H9 (cell line): ENCODE results near the gene KIAA1328. TPM values are rescaled to one million over a fixed set of nuclear protein-coding genes. Genes with fewer than 3 reads are reported as not detected.

Experiments
- DNase-seq: peaks from one replicate; pipeline ENCODE4 v3.0.0-alpha.2; 2017
- H2AFZ ChIP-seq: one replicate; pipeline ENCODE4 v1.6.1; 2013; ENCODE audit warnings: mild to moderate bottlenecking, low read length, control low read depth, moderate library complexity
- H2AK5ac ChIP-seq: 2 replicates; pipeline ENCODE4 v1.6.1; 2013; ENCODE audit warnings: low read length, control low read depth, mixed read lengths; ENCODE audit not compliant: insufficient read length
- H2BK120ac ChIP-seq: one replicate; pipeline ENCODE4 v1.6.1; 2013; ENCODE audit warnings: low read depth, mild to moderate bottlenecking, low read length, control low read depth, inconsistent platforms; ENCODE audit not compliant: poor library complexity, severe bottlenecking
- H2BK12ac ChIP-seq: 2 replicates; pipeline ENCODE4 v1.6.1; 2013; ENCODE audit warnings: low read length, control low read depth, mixed read lengths, low read depth; ENCODE audit not compliant: insufficient read length
- H2BK15ac ChIP-seq: 2 replicates; pipeline ENCODE4 v1.6.1; 2013; ENCODE audit warnings: low read depth, low read length, control low read depth
- H2BK20ac ChIP-seq: one replicate; pipeline ENCODE4 v1.6.1; 2013; ENCODE audit warnings: low read depth, mild to moderate bottlenecking, low read length, control low read depth, inconsistent platforms; ENCODE audit not compliant: poor library complexity, severe bottlenecking
- H2BK5ac ChIP-seq: 2 replicates; pipeline ENCODE4 v1.6.1; 2013; ENCODE audit warnings: low read length, control low read depth, mixed read lengths; ENCODE audit not compliant: insufficient read length
- H3K14ac ChIP-seq: 2 replicates; pipeline ENCODE4 v1.6.1; 2013; ENCODE audit warnings: low read length, control low read depth; ENCODE audit not compliant: insufficient read depth
- H3K18ac ChIP-seq: 2 replicates; pipeline ENCODE4 v1.6.1; 2013; ENCODE audit warnings: low read depth, mild to moderate bottlenecking, mixed read lengths, low read length, control low read depth; ENCODE audit not compliant: insufficient read length
- H3K23ac ChIP-seq: 2 replicates; pipeline ENCODE4 v1.6.1; 2013; ENCODE audit warnings: low read length, control low read depth, mixed read lengths, low read depth; ENCODE audit not compliant: insufficient read length
- H3K23me2 ChIP-seq: 2 replicates; pipeline ENCODE4 v1.6.1; 2013; ENCODE audit warnings: low read depth, mild to moderate bottlenecking, mixed read lengths, low read length, control low read depth; ENCODE audit not compliant: insufficient read length, poor library complexity, severe bottlenecking
- H3K27ac ChIP-seq: 2 replicates; pipeline ENCODE4 v1.5.1; 2013; ENCODE audit warnings: low read length, control low read depth, mixed read lengths, low read depth; ENCODE audit not compliant: insufficient read length
- H3K27me3 ChIP-seq: 2 replicates; pipeline ENCODE4 v1.6.1; 2013; ENCODE audit warnings: low read length, control low read depth, inconsistent platforms; ENCODE audit not compliant: insufficient read depth
- H3K4ac ChIP-seq: 2 replicates; pipeline ENCODE4 v1.6.1; 2013; ENCODE audit warnings: low read depth, mild to moderate bottlenecking, control low read depth, inconsistent platforms, low read length, moderate library complexity
- H3K4me1 ChIP-seq: 2 replicates; pipeline ENCODE4 v1.6.1; 2013; ENCODE audit warnings: low read length, control low read depth, inconsistent platforms; ENCODE audit not compliant: insufficient read depth
- H3K4me2 ChIP-seq: 2 replicates; pipeline ENCODE4 v1.6.1; 2013; ENCODE audit warnings: low read length, control low read depth, mixed read lengths; ENCODE audit not compliant: insufficient read length, insufficient read depth
- H3K56ac ChIP-seq: 2 replicates; pipeline ENCODE4 v1.6.1; 2013; ENCODE audit warnings: low read depth, mild to moderate bottlenecking, mixed read lengths, low read length, control low read depth; ENCODE audit not compliant: insufficient read length
- H3K79me1 ChIP-seq: 2 replicates; pipeline ENCODE4 v1.6.1; 2013; ENCODE audit warnings: low read depth, mild to moderate bottlenecking, moderate library complexity, low read length, control low read depth, inconsistent platforms; ENCODE audit not compliant: insufficient read depth, poor library complexity, severe bottlenecking
- H3K79me2 ChIP-seq: 2 replicates; pipeline ENCODE4 v1.6.1; 2013; ENCODE audit warnings: low read length, control low read depth, inconsistent platforms; ENCODE audit not compliant: insufficient read depth
- H3K9ac ChIP-seq: 2 replicates; pipeline ENCODE4 v1.6.1; 2013; ENCODE audit warnings: low read length, control low read depth, mixed read lengths; ENCODE audit not compliant: insufficient read length; ENCODE audit errors: extremely low read depth
- H3K9me3 ChIP-seq: one replicate; pipeline ENCODE4 v1.6.1; 2013; ENCODE audit warnings: low read depth, low read length, inconsistent platforms; ENCODE audit not compliant: control insufficient read depth
- H3T11ph ChIP-seq: one replicate; pipeline ENCODE4 v1.6.1; 2013; ENCODE audit warnings: mild to moderate bottlenecking, low read length, control low read depth, inconsistent platforms
- H4K20me1 ChIP-seq: one replicate; pipeline ENCODE4 v1.6.1; 2013; ENCODE audit not compliant: control insufficient read depth, insufficient read length, insufficient read depth
- H4K5ac ChIP-seq: 2 replicates; pipeline ENCODE4 v1.6.1; 2013; ENCODE audit warnings: low read depth, mild to moderate bottlenecking, mixed read lengths, low read length, control low read depth; ENCODE audit not compliant: insufficient read length
- H4K8ac ChIP-seq: replicated peaks from 2 replicates; pipeline ENCODE4 v1.6.1; 2013; ENCODE audit warnings: low read length, control low read depth, mixed read lengths, low read depth; ENCODE audit not compliant: insufficient read length
- H4K91ac ChIP-seq: 2 replicates; pipeline ENCODE4 v1.6.1; 2013; ENCODE audit warnings: low read depth, mild to moderate bottlenecking, moderate library complexity, mixed read lengths, low read length, control low read depth; ENCODE audit not compliant: insufficient read length
- H3K27ac Mint-ChIP-seq, 3 experiments: 2 replicates in 2 of 3; 3 replicates in 1 of 3; pipeline ENCODE4 v1.8.0; 2020 to 2021; ENCODE audit warnings: mixed read lengths in 3 of 3, mild to moderate bottlenecking in 1 of 3, moderate library complexity in 1 of 3
- H3K27me3 Mint-ChIP-seq: 2 replicates; pipeline ENCODE4 v1.8.0; 2021; ENCODE audit warnings: low read depth, mild to moderate bottlenecking, moderate library complexity, mixed read lengths
- H3K36me3 Mint-ChIP-seq, 3 experiments: 2 replicates in 2 of 3; 3 replicates in 1 of 3; pipeline ENCODE4 v1.8.0; 2020 to 2021; ENCODE audit warnings: low read depth in 3 of 3, mixed read lengths in 3 of 3; ENCODE audit not compliant: insufficient read depth in 1 of 3
- H3K4me1 Mint-ChIP-seq, 2 experiments: 2 replicates each; pipeline ENCODE4 v1.8.0; 2020; ENCODE audit warnings: mixed read lengths in 2 of 2
- H3K4me3 Mint-ChIP-seq, 2 experiments: 2 replicates in 1 of 2; 3 replicates in 1 of 2; pipeline ENCODE4 v1.8.0; 2020 to 2021; ENCODE audit warnings: mild to moderate bottlenecking in 2 of 2, mixed read lengths in 2 of 2, moderate library complexity in 1 of 2
- H3K9me3 Mint-ChIP-seq, 2 experiments: 2 replicates in 1 of 2; 3 replicates in 1 of 2; pipeline ENCODE4 v1.8.0; 2020; ENCODE audit warnings: mild to moderate bottlenecking in 2 of 2, mixed read lengths in 2 of 2, moderate library complexity in 1 of 2
- WGBS: extraction: QIAGEN DNeasy Blood & Tissue Kit; methylation state at CpG from one replicate; pipeline ENCODE4 v1.1.7; 2013; ENCODE audit warnings: missing lambda C conversion rate, low lambda C conversion rate, mixed read lengths; ENCODE audit not compliant: insufficient read length; ENCODE audit errors: extremely low coverage; 5-methylcytosine and 5-hydroxymethylcytosine counted together
- total RNA-seq: library from RNA; stranded (reverse); gene quantifications from 2 replicates; pipeline ENCODE4 v1.2.1, GENCODE V29; 2021
- TF ChIP-seq, protein P1 (sequence below): fragments of 200-600 bp; sonication (generic); conservative IDR thresholded peaks from 3 replicates; pipeline ENCODE4 v1.8.0; 2021; ENCODE audit warnings: antibody characterized with exemption, mild to moderate bottlenecking

The KIAA1328 gene
- total RNA-seq, 1 experiment from 2014 or later: 4.9 TPM

DNA sequence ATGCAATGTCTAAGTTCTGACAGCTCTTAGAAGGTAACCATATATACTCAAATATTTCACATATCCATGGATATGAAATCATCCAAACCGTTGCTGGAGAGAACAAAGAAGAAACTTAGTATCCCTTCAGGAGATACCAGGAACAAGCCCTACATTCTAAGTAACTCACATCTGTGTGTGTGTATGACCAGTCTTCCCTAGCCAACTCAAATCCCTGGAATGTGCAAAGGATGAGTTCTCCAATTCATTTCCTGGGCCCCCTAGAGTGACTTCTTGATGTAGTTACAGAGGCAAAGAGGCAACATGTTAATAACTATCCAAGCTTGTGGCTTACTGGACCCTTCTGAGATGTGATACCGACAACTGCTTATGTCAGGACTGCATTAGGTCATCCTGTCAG is 20.2 kb upstream of the KIAA1328 start:
- TF ChIP-seq, protein P1, sequence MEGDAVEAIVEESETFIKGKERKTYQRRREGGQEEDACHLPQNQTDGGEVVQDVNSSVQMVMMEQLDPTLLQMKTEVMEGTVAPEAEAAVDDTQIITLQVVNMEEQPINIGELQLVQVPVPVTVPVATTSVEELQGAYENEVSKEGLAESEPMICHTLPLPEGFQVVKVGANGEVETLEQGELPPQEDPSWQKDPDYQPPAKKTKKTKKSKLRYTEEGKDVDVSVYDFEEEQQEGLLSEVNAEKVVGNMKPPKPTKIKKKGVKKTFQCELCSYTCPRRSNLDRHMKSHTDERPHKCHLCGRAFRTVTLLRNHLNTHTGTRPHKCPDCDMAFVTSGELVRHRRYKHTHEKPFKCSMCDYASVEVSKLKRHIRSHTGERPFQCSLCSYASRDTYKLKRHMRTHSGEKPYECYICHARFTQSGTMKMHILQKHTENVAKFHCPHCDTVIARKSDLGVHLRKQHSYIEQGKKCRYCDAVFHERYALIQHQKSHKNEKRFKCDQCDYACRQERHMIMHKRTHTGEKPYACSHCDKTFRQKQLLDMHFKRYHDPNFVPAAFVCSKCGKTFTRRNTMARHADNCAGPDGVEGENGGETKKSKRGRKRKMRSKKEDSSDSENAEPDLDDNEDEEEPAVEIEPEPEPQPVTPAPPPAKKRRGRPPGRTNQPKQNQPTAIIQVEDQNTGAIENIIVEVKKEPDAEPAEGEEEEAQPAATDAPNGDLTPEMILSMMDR: no peak
- Histone ChIP-seq H3K56ac (no peak overlapping the region), H2BK5ac (no peak overlapping the region), H2BK120ac (no peak overlapping the region), H3K14ac (no peak overlapping the region), H4K91ac (no peak overlapping the region), H3T11ph (no peak overlapping the region), H3K79me1 (no peaks in the 10 kb centered on the region), H3K23ac (no peak overlapping the region), H3K4ac (no peak overlapping the region), H3K23me2 (no peaks in the 10 kb centered on the region), H3K4me1 (no peaks in the 10 kb centered on the region), H2BK15ac (no peak overlapping the region), H4K20me1 (no peaks in the 10 kb centered on the region), H4K8ac (no peak overlapping the region), H2AFZ (no peak overlapping the region), H3K27me3 (no peaks in the 10 kb centered on the region), H2BK20ac (no peak overlapping the region), H3K18ac (no peak overlapping the region), H3K27ac (no peak overlapping the region), H3K79me2 (no peaks in the 10 kb centered on the region), H4K5ac (no peak overlapping the region), H2AK5ac (no peak overlapping the region), H3K9me3 (no peaks in the 10 kb centered on the region), H3K4me2 (no peak overlapping the region), H3K9ac (no peak overlapping the region), H2BK12ac (no peak overlapping the region)
- H3K4me1 Mint-ChIP-seq: 0 out of 4 replicates have a peak, but pooled peaks cover 0 to 4% of the 10 kb centered on the region in 2 experiments
- WGBS: no CpG with 5 or more reads among the region's 2 CpGs
- H3K27me3 Mint-ChIP-seq: no peaks in the 10 kb centered on the region
- no peak overlapping the region for H3K27ac Mint-ChIP-seq
- peaks cover 32 to 67% (median 62%) of the 10 kb centered on the region in 3 experiments; a peak in 6 of 7 replicates for H3K36me3 Mint-ChIP-seq
- H3K9me3 Mint-ChIP-seq: no peaks in the 10 kb centered on the region
- no peak for DNase-seq
- no peak overlapping the region for H3K4me3 Mint-ChIP-seq
